A673 (cell line): ENCODE results near the gene ACSS1. TPM values are rescaled to one million over a fixed set of nuclear protein-coding genes. Genes with fewer than 3 reads are reported as not detected.

Source experiments
- BruUV-seq: library from RNA; stranded (reverse); fragments of 400-500 nt; replicated peaks from 2 replicates; lab custom pipeline; 2021; lab: Mats Ljungman, UMichigan
- CTCF ChIA-PET: fragments of 300-600 bp; sonication (Branson Sonifier 250); formaldehyde crosslinking; loops from one replicate; lab custom pipeline; 2022; ENCODE audit warnings: antibody characterized with exemption; lab: Charles Lee
- POLR2A ChIA-PET: fragments of 300-600 bp; sonication (Branson Sonifier 250); formaldehyde crosslinking; loops from one replicate; lab custom pipeline; 2022; ENCODE audit warnings: antibody characterized with exemption; ENCODE audit not compliant: low non-redundant PET; lab: Charles Lee
- DNase-seq: peaks from one replicate; pipeline ENCODE4 v3.0.0-alpha.2; 2015; ENCODE audit warnings: low spot score
- H3K27ac ChIP-seq: fragments of 200-600 bp; sonication (generic); 2 replicates; pipeline ENCODE4 v1.5.1; 2016; ENCODE audit warnings: mixed run types, low read depth, mild to moderate bottlenecking, mixed read lengths, antibody characterized with exemption, low read length; ENCODE audit not compliant: poor library complexity, severe bottlenecking
- H3K27me3 ChIP-seq: fragments of 200-600 bp; sonication (generic); replicated peaks from 2 replicates; pipeline ENCODE4 v1.6.1; 2017; ENCODE audit warnings: mixed run types, low read depth, mild to moderate bottlenecking, mixed read lengths, antibody characterized with exemption, low read length; ENCODE audit not compliant: insufficient read depth, poor library complexity
- H3K36me3 ChIP-seq: fragments of 200-600 bp; sonication (generic); 2 replicates; pipeline ENCODE4 v1.6.1; 2016; ENCODE audit warnings: mixed run types, mild to moderate bottlenecking, mixed read lengths, antibody characterized with exemption, low read length; ENCODE audit not compliant: insufficient read depth, poor library complexity, severe bottlenecking
- H3K4me1 ChIP-seq: fragments of 200-600 bp; sonication (generic); 2 replicates; pipeline ENCODE4 v1.6.1; 2017; ENCODE audit warnings: mixed run types, mild to moderate bottlenecking, mixed read lengths, antibody characterized with exemption, low read length; ENCODE audit not compliant: insufficient read depth, poor library complexity, severe bottlenecking
- H3K4me3 ChIP-seq: fragments of 200-600 bp; sonication (generic); 2 replicates; pipeline ENCODE4 v1.5.1; 2016; ENCODE audit warnings: low read depth, mixed run types, mild to moderate bottlenecking, mixed read lengths, low read length; ENCODE audit not compliant: poor library complexity, severe bottlenecking
- H3K9me3 ChIP-seq: fragments of 200-600 bp; sonication (generic); 2 replicates; pipeline ENCODE4 v1.6.1; 2016; ENCODE audit warnings: mixed run types, low read depth, mild to moderate bottlenecking, mixed read lengths, antibody characterized with exemption, low read length; ENCODE audit not compliant: poor library complexity, severe bottlenecking
- CTCF ChIP-seq: fragments of 300-800, 200-600 bp; sonication (generic); conservative IDR thresholded peaks from 2 replicates; pipeline ENCODE4 v1.5.1; 2017; ENCODE audit warnings: low read depth, mild to moderate bottlenecking, antibody characterized with exemption, low read length, moderate library complexity, mixed read lengths
- EZH2 ChIP-seq: fragments of 200-600 bp; sonication (generic); IDR thresholded peaks from 2 replicates; pipeline ENCODE4 v1.6.1; 2017; ENCODE audit warnings: borderline replicate concordance, low read depth, mild to moderate bottlenecking, mixed read lengths, antibody characterized with exemption, low read length; ENCODE audit not compliant: poor library complexity, severe bottlenecking
- intact Hi-C: fragments of 100-400 bp; cut with micrococcal nuclease; formaldehyde crosslinking; loops from one replicate; pipeline ENCODE4 v1.10.0; 2022; ENCODE audit not compliant: unreplicated experiment
- total RNA-seq: library from RNA; stranded (reverse); gene quantifications from 2 replicates; pipeline ENCODE4 v1.2.3, GENCODE V29; 2021

ACSS1 gene
- total RNA-seq, 1 experiment from 2014 or later, result 3.9 TPM

GRCh38 chr20:25046181-25046641, 11.7 kb downstream of the ACSS1 start:
- H3K36me3 ChIP-seq, result no peaks in the 10 kb centered on the region
- POLR2A ChIA-PET, result no interaction called here
- no peak overlapping the region for H3K4me3 ChIP-seq
- H3K4me1 ChIP-seq, result no peaks in the 10 kb centered on the region
- H3K27ac ChIP-seq, result no peak overlapping the region
- intact Hi-C loops, result no loop called here
- TF ChIP-seq EZH2, result no peak
- no peak for TF ChIP-seq CTCF
- BruUV-seq, result no TSS peak
- DNase-seq, result no peak
- H3K27me3 ChIP-seq, result no peaks in the 10 kb centered on the region
- CTCF ChIA-PET, result no interaction called here
- H3K9me3 ChIP-seq, result no peaks in the 10 kb centered on the region

- ChIA-PET POLR2A (no interaction called here), CTCF (no interaction called here)
- BruUV-seq, result no TSS peak
- Histone ChIP-seq H3K27me3 (no peaks in the 10 kb centered on the region), H3K4me3 (no peak overlapping the region), H3K9me3 (no peaks in the 10 kb centered on the region), H3K36me3 (no peaks in the 10 kb centered on the region), H3K27ac (no peak overlapping the region), H3K4me1 (no peaks in the 10 kb centered on the region)
- intact Hi-C loops, result no loop called here
- no peak for DNase-seq
- no peak for TF ChIP-seq CTCF
Observed at GRCh38 chr20:25045343-25045712, 12.6 kb downstream of the ACSS1 start.

GRCh38 chr20:25044660-25045342, 13.1 kb downstream of the ACSS1 start:
- H3K9me3 ChIP-seq, result no peaks in the 10 kb centered on the region
- no peak for DNase-seq

More at GRCh38 chr20:25044660-25045342, 13.1 kb downstream of the ACSS1 start:
- Histone ChIP-seq H3K27me3 (no peaks in the 10 kb centered on the region), H3K27ac (no peak overlapping the region), H3K4me3 (no peak overlapping the region), H3K4me1 (no peaks in the 10 kb centered on the region), H3K36me3 (no peaks in the 10 kb centered on the region)
- ChIA-PET CTCF (no interaction called here), POLR2A (no interaction called here)
- BruUV-seq, result no TSS peak
- no peak for TF ChIP-seq EZH2
- TF ChIP-seq CTCF, result no peak
- intact Hi-C loops, result no loop called here
